SK-N-SH (cell line): ENCODE data around the gene CLEC16A. TPM values are rescaled to one million over a fixed set of nuclear protein-coding genes. Genes with fewer than 3 reads are reported as not detected.

Experiments used
- CTCF ChIA-PET: fragments of 300-600, 350-600 bp; formaldehyde crosslinking; extraction: SDS; loops from one replicate; lab custom pipeline; 2021; lab: Yijun Ruan, JAX
- POLR2A ChIA-PET: fragments of 350-600 bp; sonication (Branson Sonifier 250); formaldehyde crosslinking; extraction: SDS; loops from one replicate; lab custom pipeline; 2020; ENCODE audit warnings: antibody characterized with exemption, inconsistent platforms; lab: Yijun Ruan, JAX
- DNase-seq: peaks from one replicate; pipeline ENCODE4 v3.0.0; 2012
- H2AFZ ChIP-seq: fragments of 200-600 bp; sonication (generic); 2 replicates; pipeline ENCODE4 v1.8.1; 2016; ENCODE audit warnings: antibody characterized with exemption, mild to moderate bottlenecking, low read depth
- H3F3A ChIP-seq: fragments of 200-600 bp; sonication (generic); replicated peaks from 2 replicates; pipeline ENCODE3; 2016; ENCODE audit warnings: antibody characterized with exemption, mild to moderate bottlenecking; ENCODE audit not compliant: insufficient read depth
- H3K27ac ChIP-seq, 2 experiments: fragments of 200-500 bp in 1 of 2; fragments of 200-600 bp in 1 of 2; sonication (Bioruptor generic) in 1 of 2; sonication (generic), shearing (Covaris generic) in 1 of 2; 2 replicates each; pipeline versions ENCODE4 v1.5.1 to v1.6.1; 2014 to 2016; ENCODE audit warnings: low read depth in 2 of 2, inconsistent platforms in 1 of 2, low read length in 1 of 2, mild to moderate bottlenecking in 1 of 2, mixed read lengths in 1 of 2
- H3K27me3 ChIP-seq: fragments of 200-600 bp; sonication (generic), shearing (Covaris generic); 2 replicates; pipeline ENCODE4 v1.6.1; 2016; ENCODE audit warnings: mixed run types; ENCODE audit not compliant: insufficient read depth
- H3K36me3 ChIP-seq, 2 experiments: fragments of 200-500 bp in 1 of 2; fragments of 200-600 bp in 1 of 2; sonication (Bioruptor generic) in 1 of 2; sonication (generic) in 1 of 2; replicated peaks in 1 of 2; 2 replicates each; pipeline versions ENCODE3 to v1.5.1; 2014 to 2016; ENCODE audit warnings: low read length in 1 of 2, mild to moderate bottlenecking in 1 of 2; ENCODE audit not compliant: insufficient read depth in 2 of 2, control insufficient read depth in 1 of 2
- H3K4me1 ChIP-seq, 2 experiments: fragments of 200-500 bp in 1 of 2; fragments of 200-600 bp in 1 of 2; sonication (Bioruptor generic) in 1 of 2; sonication (generic), shearing (Covaris generic) in 1 of 2; 2 replicates each; pipeline versions ENCODE4 v1.5.1 to v1.6.1; 2014 to 2016; ENCODE audit warnings: low read depth in 1 of 2, low read length in 1 of 2, mixed run types in 1 of 2; ENCODE audit not compliant: insufficient read depth in 2 of 2, control insufficient read depth in 1 of 2
- H3K4me2 ChIP-seq: fragments of 200-600 bp; sonication (generic), shearing (Covaris generic); 2 replicates; pipeline ENCODE4 v1.6.1; 2017; ENCODE audit warnings: mixed run types
- H3K4me3 ChIP-seq, 2 experiments: fragments of 200-500 bp in 1 of 2; fragments of 200-600 bp in 1 of 2; sonication (Bioruptor generic) in 1 of 2; sonication (generic), shearing (Covaris generic) in 1 of 2; 2 replicates each; pipeline versions ENCODE4 v1.5.1 to v1.8.1; 2014 to 2016; ENCODE audit warnings: low read depth in 2 of 2, inconsistent platforms in 1 of 2, low read length in 1 of 2, mild to moderate bottlenecking in 1 of 2, mixed read lengths in 1 of 2, moderate library complexity in 1 of 2
- H3K79me2 ChIP-seq: fragments of 200-600 bp; sonication (generic); 2 replicates; pipeline ENCODE4 v1.8.1; 2017; ENCODE audit warnings: mild to moderate bottlenecking; ENCODE audit not compliant: insufficient read depth
- H3K9ac ChIP-seq: fragments of 200-600 bp; sonication (generic); 2 replicates; pipeline ENCODE4 v1.6.1; 2017; ENCODE audit warnings: mixed run types
- H3K9me2 ChIP-seq: fragments of 200-600 bp; sonication (generic); 2 replicates; pipeline ENCODE4 v1.6.1; 2017; ENCODE audit warnings: mixed run types
- H3K9me3 ChIP-seq: fragments of 200-600 bp; sonication (generic); 2 replicates; pipeline ENCODE4 v1.6.1; 2017; ENCODE audit warnings: mixed run types, mild to moderate bottlenecking, moderate library complexity
- H4K20me1 ChIP-seq: fragments of 200-600 bp; sonication (generic); 2 replicates; pipeline ENCODE4 v1.6.1; 2017; ENCODE audit warnings: mild to moderate bottlenecking, mixed run types; ENCODE audit not compliant: insufficient read depth
- CHD2 ChIP-seq: fragments of 150-350 bp; IDR thresholded peaks from 2 replicates; pipeline ENCODE4 v1.6.1; 2018; ENCODE audit warnings: low read length; ENCODE audit not compliant: partially characterized antibody
- GATA2 ChIP-seq: sonication (generic); formaldehyde crosslinking; IDR thresholded peaks from 2 replicates; pipeline ENCODE4 v1.5.0; 2020; ENCODE audit warnings: mild to moderate bottlenecking, missing genetic modification reagents
- NFIC ChIP-seq: IDR thresholded peaks from 2 replicates; pipeline ENCODE4 v1.4.0; 2012; ENCODE audit warnings: borderline replicate concordance
- PBX3 ChIP-seq: IDR thresholded peaks from 2 replicates; pipeline ENCODE4; 2012
- REST ChIP-seq: IDR thresholded peaks from 2 replicates; pipeline ENCODE4 v1.6.1; 2012; ENCODE audit warnings: mild to moderate bottlenecking, low read depth, low read length, moderate library complexity
- RXRA ChIP-seq: IDR thresholded peaks from 2 replicates; pipeline ENCODE4 v1.4.0; 2012; ENCODE audit warnings: low read depth, mild to moderate bottlenecking, borderline replicate concordance
- TAF1 ChIP-seq: IDR thresholded peaks from 2 replicates; pipeline ENCODE4 v1.6.1; 2012; ENCODE audit warnings: low read depth, mild to moderate bottlenecking, low read length, moderate library complexity, borderline replicate concordance
- TEAD4 ChIP-seq: IDR thresholded peaks from 2 replicates; pipeline ENCODE4 v1.4.0; 2012; ENCODE audit warnings: mild to moderate bottlenecking, borderline replicate concordance; ENCODE audit not compliant: insufficient read depth
- whole genome bisulfite sequencing: methylation state at CpG from one replicate; pipeline ENCODE4 v1.1.6; 2017; ENCODE audit warnings: low lambda C conversion rate; 5-methylcytosine and 5-hydroxymethylcytosine counted together
- polyA plus RNA-seq, 3 experiments: library from polyadenylated mRNA; depleted of rRNA; stranded (reverse); fragments of >200 nt; gene quantifications; 2 replicates each; pipeline ENCODE4 v1.2.3, GENCODE V29; 2012

The CLEC16A gene
- polyA plus RNA-seq, 1 of the 3 experiments (the other 2 are of a cell fraction): 13.7 TPM

GRCh38 chr16:11208916-11209665 lies 264.7 kb downstream of the CLEC16A start:
- WGBS: 67% methylated on average over 9 of the region's 9 CpGs
- Histone ChIP-seq H3K27me3 (no peaks in the 10 kb centered on the region), H3K79me2 (no peaks in the 10 kb centered on the region), H3K9me2 (no peaks in the 10 kb centered on the region), H3K27ac (no peak overlapping the region), H3K9me3 (no peaks in the 10 kb centered on the region), H3K9ac (no peak overlapping the region), H3K4me2 (no peak overlapping the region), H3K36me3 (no peaks in the 10 kb centered on the region), H2AFZ (no peak overlapping the region), H3K4me3 (no peak overlapping the region), H3K4me1 (peaks cover 6 to 9% of the 10 kb centered on the region in 2 experiments; a peak in 2 of 4 replicates), H3F3A (no peaks in the 10 kb centered on the region), H4K20me1 (no peaks in the 10 kb centered on the region)
- DNase-seq: no peak
- ChIA-PET POLR2A (no interaction called here), CTCF (interaction anchor here (1.0 to 1.4 kb wide), 2 partner anchors 24 to 187 kb away, joined by 3 to 4 read pairs; no protein-coding TSS in a partner anchor)
- TF ChIP-seq REST (no peak), CHD2 (no peak), RXRA (no peak), PBX3 (no peak)

- POLR2A ChIA-PET: no interaction called here
- Histone ChIP-seq H3K36me3 (no peaks in the 10 kb centered on the region), H3K9me2 (no peaks in the 10 kb centered on the region), H3K9me3 (no peaks in the 10 kb centered on the region), H3K27me3 (no peaks in the 10 kb centered on the region), H2AFZ (no peak overlapping the region), H3F3A (no peaks in the 10 kb centered on the region), H3K9ac (no peak overlapping the region), H3K4me1 (peaks cover 6 to 9% of the 10 kb centered on the region in 2 experiments; a peak in 2 of 4 replicates), H3K4me2 (no peak overlapping the region), H3K27ac (no peak overlapping the region), H3K4me3 (no peak overlapping the region), H3K79me2 (no peaks in the 10 kb centered on the region), H4K20me1 (no peaks in the 10 kb centered on the region)
- WGBS: 83% methylated on average over 11 of the region's 11 CpGs
- CTCF ChIA-PET: interaction anchor here (1.1 to 1.4 kb wide), 2 partner anchors 9 to 186 kb away, joined by 3 read pairs; no protein-coding TSS in a partner anchor
- no peak for TF ChIP-seq NFIC
- no peak for TF ChIP-seq GATA2 (CRISPR knock-in tag)
- TF ChIP-seq TEAD4: no peak
- no peak for TF ChIP-seq TAF1
- no peak for DNase-seq
Measured at GRCh38 chr16:11210260-11210659, 265.9 kb downstream of the CLEC16A start.
